Lower lobe of right lung (tissue), 2 donors: ENCODE measurements around the gene GDPGP1. TPM values are rescaled to one million over a fixed set of nuclear protein-coding genes. Genes with fewer than 3 reads are reported as not detected.

Experiments
- ATAC-seq, 2 donors: fragments of 200-7000 bp; cut with Tn5 transposase; one replicate each; pipeline ENCODE4 v1.9.1; 2020 to 2022; ENCODE audit warnings: mild to moderate bottlenecking in 2 of 2, moderate library complexity in 2 of 2
- DNase-seq: peaks from one replicate; pipeline ENCODE4 v3.0.0-alpha.2; 2020
- H3K27ac ChIP-seq: fragments of 200-600 bp; one replicate; pipeline ENCODE4 v1.8.0; 2022
- H3K27me3 ChIP-seq: fragments of 200-600 bp; one replicate; pipeline ENCODE4 v1.8.0; 2022; ENCODE audit warnings: low read depth
- H3K36me3 ChIP-seq: fragments of 200-600 bp; one replicate; pipeline ENCODE4 v1.8.0; 2022; ENCODE audit warnings: mild to moderate bottlenecking
- H3K4me1 ChIP-seq: fragments of 200-600 bp; one replicate; pipeline ENCODE4 v1.8.0; 2022
- H3K4me3 ChIP-seq: fragments of 200-600 bp; one replicate; pipeline ENCODE4 v1.8.0; 2022; ENCODE audit warnings: mild to moderate bottlenecking
- H3K9me3 ChIP-seq: fragments of 200-600 bp; one replicate; pipeline ENCODE4 v1.8.0; 2022
- CTCF ChIP-seq: fragments of 200-600 bp; IDR thresholded peaks from one replicate; pipeline ENCODE4 v1.8.0; 2022; ENCODE audit warnings: antibody characterized with exemption, mild to moderate bottlenecking
- intact Hi-C: fragments of 100-400 bp; cut with DNase I; formaldehyde crosslinking; loops from one replicate; pipeline ENCODE4 v1.11.0; 2022
- total RNA-seq: library from RNA; stranded (reverse); fragmentation: NEBNext Ultra II Directional; extraction: Animal tissue kit (Norgen Biotek cat#: 25700); gene quantifications from one replicate; pipeline ENCODE4 v1.2.1, GENCODE V29; 2021
- donor health status: DM: no; HTN: yes; CAD: no; lungs with severe emphysema.

Gene GDPGP1
- total RNA-seq, 1 donor from 2014 or later, result 13.1 TPM

DNA sequence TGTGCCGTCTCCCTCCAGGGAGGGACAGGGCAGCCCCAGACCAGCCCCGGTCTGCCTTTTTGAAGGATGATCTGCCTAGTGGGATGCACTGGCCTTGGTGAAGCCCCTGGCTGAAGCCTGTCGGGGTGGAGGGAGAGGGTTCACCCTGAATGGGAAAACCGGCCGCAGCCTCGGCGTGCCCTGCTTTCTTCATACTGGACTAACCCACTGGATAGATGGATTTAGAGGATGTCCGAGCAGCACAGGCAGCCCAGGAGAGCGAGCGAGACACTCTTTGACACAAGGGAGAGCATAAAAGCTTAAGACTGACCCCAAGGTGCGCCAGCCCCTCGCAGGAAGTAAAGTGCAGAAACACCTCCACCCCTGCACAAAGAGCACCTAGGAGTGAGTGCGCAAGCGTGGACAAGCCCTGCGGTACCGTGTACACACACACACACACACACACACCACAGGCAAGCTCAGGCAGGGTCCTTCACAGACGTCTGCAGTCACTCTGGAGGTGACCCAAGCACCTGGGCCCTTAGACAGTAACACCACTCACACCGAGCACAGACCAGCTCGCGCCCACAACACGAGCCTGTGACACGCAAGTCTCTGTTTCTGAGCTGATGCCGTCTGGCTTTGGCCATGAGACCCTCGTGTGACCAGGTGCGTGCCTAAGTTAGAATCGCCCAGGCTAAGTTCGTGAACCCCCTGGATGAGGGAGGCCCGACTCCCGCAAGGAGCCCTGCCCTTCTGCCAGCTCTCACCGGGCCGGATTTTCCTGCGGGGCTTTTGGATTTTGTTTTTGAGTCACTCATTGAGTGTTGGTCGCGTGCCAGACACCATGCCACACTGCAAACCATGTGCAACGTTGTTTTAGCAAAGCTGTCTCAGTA lies 21.5 kb upstream of the GDPGP1 start:
- intact Hi-C loops, result no loop called here
- ATAC-seq, result peak; percentile 50 to 74
- Histone ChIP-seq H3K27me3 (no peaks in the 10 kb centered on the region), H3K27ac (peak overlapping the region; percentile 58), H3K4me1 (peaks cover 48% of the 10 kb centered on the region), H3K4me3 (no peak overlapping the region), H3K36me3 (peaks cover 12% of the 10 kb centered on the region), H3K9me3 (no peaks in the 10 kb centered on the region)
- no peak for DNase-seq
- no peak for TF ChIP-seq CTCF

GRCh38 chr15:90213122-90213817 lies 20.7 kb upstream of the GDPGP1 start:
- TF ChIP-seq CTCF, result no peak
- Histone ChIP-seq H3K27ac (peak overlapping the region; percentile 58), H3K36me3 (peaks cover 20% of the 10 kb centered on the region), H3K4me3 (no peak overlapping the region), H3K9me3 (no peaks in the 10 kb centered on the region), H3K4me1 (peaks cover 48% of the 10 kb centered on the region), H3K27me3 (no peaks in the 10 kb centered on the region)
- intact Hi-C loops, result no loop called here
- ATAC-seq (peak; percentile 81 to 86), DNase-seq (no peak)

DNA sequence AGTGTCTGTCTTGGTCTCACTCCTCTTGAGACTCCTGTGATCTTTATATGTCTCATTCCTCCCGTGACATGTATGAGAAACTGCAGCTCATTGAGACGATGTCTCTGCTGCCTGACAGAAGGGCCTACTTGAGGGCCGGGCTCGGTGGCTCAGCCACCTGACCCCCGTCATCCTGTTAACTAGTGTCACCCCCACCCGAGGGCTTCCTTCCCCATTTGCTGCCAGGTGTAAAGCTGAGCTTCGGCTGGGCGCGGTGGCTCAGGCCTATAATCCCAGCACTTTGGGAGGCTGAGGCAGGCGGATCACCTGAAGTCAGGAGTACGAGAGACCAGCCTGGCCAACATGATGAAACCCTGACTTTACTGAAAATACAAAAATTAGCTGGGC lies 20.2 kb upstream of the GDPGP1 start:
- DNase-seq, result no peak

GRCh38 chr15:90214553-90215196 lies 19.3 kb upstream of the GDPGP1 start:
- Histone ChIP-seq H3K36me3 (peaks cover 24% of the 10 kb centered on the region), H3K9me3 (no peaks in the 10 kb centered on the region), H3K27ac (no peak overlapping the region), H3K27me3 (no peaks in the 10 kb centered on the region), H3K4me1 (peaks cover 48% of the 10 kb centered on the region), H3K4me3 (no peak overlapping the region)
- ATAC-seq (no peak), DNase-seq (no peak)
- intact Hi-C loops, result no loop called here
- peak; percentile 22 for TF ChIP-seq CTCF

More for the DNA sequence above, 20.2 kb upstream of the GDPGP1 start:
- peak overlapping the region; percentile 58 for H3K27ac ChIP-seq
- H3K27me3 ChIP-seq, result no peaks in the 10 kb centered on the region
- H3K4me3 ChIP-seq, result no peak overlapping the region
- peaks cover 48% of the 10 kb centered on the region for H3K4me1 ChIP-seq
- no peak for TF ChIP-seq CTCF
- no peaks in the 10 kb centered on the region for H3K9me3 ChIP-seq
- intact Hi-C loops, result no loop called here
- peaks cover 24% of the 10 kb centered on the region for H3K36me3 ChIP-seq
- peak; percentile 5 to 45 for ATAC-seq

DNA sequence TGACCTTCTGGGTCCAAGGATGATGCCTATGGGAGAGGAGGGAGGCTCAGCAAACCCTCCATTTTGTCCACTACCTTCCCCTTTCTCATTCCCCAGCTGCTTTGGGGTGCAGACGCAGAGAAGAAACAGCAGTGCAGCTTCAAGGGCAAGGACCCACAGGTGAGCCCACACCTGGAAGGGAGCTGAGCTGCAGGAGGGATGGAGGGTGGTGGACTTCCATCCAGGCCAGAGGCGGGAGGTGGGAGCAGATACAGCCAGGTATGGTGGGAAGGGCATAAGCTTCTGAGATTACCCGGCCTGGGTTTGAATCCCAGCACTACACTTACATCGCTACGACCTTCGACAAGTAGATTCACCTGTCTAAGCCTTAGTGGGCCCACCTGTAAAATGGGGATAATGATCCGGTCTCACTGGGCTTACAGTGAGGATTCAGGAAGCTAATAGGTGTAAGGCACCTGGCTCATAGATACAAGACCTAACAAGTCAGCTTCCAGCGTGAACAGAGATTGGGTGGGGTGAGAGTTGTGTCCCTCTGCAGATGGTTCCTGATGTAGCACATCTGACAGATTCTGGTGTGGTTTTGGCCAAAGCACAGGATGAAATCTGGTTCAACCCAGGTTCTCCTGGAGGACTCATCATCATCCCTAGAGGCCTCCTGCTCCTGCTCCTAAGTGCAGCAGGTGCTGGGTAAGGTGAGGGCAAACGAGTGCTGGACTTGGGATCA lies 16.2 kb upstream of the GDPGP1 start:
- Histone ChIP-seq H3K4me3 (no peak overlapping the region), H3K36me3 (peaks cover 42% of the 10 kb centered on the region), H3K27me3 (no peaks in the 10 kb centered on the region), H3K9me3 (no peaks in the 10 kb centered on the region), H3K4me1 (peaks cover 32% of the 10 kb centered on the region), H3K27ac (no peak overlapping the region)
- TF ChIP-seq CTCF, result no peak
- intact Hi-C loops, result no loop called here
- DNase-seq (no peak), ATAC-seq (no peak)
